22Rv1 (cell line): ENCODE results near the gene RHEBL1.

Experiments
- H3K27ac ChIP-seq: fragments of 450-650 bp; 2 replicates; pipeline ENCODE4 v1.5.1; 2017
- ZFX ChIP-seq: fragments of 450-650 bp; IDR thresholded peaks from 2 replicates; pipeline ENCODE4 v1.6.1; 2017; ENCODE audit warnings: antibody characterized with exemption, borderline replicate concordance
- TF ChIP-seq, protein P1 (sequence below): fragments of 450-650 bp; IDR thresholded peaks from 2 replicates; pipeline ENCODE4 v1.5.1; 2017; ENCODE audit warnings: mild to moderate bottlenecking

The RHEBL1 gene

GRCh38 chr12:49093792-49094159 lies 24.0 kb upstream of the RHEBL1 start:
- TF ChIP-seq, protein P1, sequence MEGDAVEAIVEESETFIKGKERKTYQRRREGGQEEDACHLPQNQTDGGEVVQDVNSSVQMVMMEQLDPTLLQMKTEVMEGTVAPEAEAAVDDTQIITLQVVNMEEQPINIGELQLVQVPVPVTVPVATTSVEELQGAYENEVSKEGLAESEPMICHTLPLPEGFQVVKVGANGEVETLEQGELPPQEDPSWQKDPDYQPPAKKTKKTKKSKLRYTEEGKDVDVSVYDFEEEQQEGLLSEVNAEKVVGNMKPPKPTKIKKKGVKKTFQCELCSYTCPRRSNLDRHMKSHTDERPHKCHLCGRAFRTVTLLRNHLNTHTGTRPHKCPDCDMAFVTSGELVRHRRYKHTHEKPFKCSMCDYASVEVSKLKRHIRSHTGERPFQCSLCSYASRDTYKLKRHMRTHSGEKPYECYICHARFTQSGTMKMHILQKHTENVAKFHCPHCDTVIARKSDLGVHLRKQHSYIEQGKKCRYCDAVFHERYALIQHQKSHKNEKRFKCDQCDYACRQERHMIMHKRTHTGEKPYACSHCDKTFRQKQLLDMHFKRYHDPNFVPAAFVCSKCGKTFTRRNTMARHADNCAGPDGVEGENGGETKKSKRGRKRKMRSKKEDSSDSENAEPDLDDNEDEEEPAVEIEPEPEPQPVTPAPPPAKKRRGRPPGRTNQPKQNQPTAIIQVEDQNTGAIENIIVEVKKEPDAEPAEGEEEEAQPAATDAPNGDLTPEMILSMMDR, result no peak
- no peak for TF ChIP-seq ZFX
- H3K27ac ChIP-seq, result no peak overlapping the region

- no peak overlapping the region for H3K27ac ChIP-seq
- TF ChIP-seq ZFX, result no peak
- TF ChIP-seq, protein P1, result no peak
Observed at GRCh38 chr12:49092816-49093406, 23.1 kb upstream of the RHEBL1 start.

DNA sequence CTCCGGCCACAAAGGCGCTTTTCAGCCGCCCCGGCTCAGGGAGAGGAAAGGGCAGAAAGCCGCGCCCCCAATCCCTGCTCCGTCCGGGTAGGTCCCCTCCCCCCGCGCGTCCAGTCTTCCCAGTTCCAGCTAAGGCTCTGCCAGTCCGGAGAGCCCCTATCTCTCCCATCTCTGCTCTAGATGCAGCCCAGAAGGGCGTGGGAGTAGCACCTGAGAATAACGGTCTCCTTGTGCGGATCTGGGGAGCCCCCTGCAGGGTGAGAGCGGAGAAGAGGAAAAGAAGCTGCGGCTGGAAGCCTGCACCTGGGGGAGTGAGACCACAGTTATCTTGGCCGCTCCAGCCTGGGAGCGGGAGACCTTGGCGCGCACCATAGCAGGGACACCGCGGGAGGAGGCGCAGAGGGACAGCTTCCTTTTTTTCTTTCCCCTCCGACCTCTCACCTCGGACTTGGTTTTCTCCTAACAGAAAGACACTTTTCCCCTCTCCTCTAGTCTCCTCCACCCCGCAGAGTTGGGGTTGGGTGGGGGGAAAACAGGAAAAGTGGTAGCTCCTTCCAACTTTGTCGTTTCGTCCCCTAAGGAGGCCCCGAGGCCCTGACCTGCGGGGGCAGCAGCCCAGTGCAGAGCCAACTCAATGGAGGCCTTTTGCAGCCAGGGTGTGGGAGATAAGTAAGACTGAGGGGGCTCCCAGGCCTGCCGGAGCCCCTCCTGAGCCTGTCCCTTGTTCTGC lies 22.5 kb upstream of the RHEBL1 start:
- TF ChIP-seq ZFX, result no peak
- TF ChIP-seq, protein P1, result peak; percentile 24
- H3K27ac ChIP-seq, result no peak overlapping the region

DNA sequence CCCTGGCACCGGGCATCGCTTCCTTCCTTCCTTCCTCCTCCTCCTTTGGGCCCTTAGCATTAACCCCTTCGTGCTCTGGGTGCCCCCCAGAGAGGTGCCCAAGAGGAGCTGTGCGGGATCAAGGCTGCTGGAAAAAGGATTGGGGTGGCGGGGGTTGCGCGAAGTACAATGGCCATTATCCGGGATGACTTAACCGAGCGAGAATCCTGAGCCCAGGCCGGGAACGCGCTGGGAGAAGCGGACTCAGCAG lies 22.0 kb upstream of the RHEBL1 start:
- TF ChIP-seq, protein P1, result no peak
- TF ChIP-seq ZFX, result no peak
- no peak overlapping the region for H3K27ac ChIP-seq

- TF ChIP-seq, protein P1, result no peak
- no peak for TF ChIP-seq ZFX
- H3K27ac ChIP-seq, result no peak overlapping the region
Observed at GRCh38 chr12:49091056-49091835, 21.5 kb upstream of the RHEBL1 start.

DNA sequence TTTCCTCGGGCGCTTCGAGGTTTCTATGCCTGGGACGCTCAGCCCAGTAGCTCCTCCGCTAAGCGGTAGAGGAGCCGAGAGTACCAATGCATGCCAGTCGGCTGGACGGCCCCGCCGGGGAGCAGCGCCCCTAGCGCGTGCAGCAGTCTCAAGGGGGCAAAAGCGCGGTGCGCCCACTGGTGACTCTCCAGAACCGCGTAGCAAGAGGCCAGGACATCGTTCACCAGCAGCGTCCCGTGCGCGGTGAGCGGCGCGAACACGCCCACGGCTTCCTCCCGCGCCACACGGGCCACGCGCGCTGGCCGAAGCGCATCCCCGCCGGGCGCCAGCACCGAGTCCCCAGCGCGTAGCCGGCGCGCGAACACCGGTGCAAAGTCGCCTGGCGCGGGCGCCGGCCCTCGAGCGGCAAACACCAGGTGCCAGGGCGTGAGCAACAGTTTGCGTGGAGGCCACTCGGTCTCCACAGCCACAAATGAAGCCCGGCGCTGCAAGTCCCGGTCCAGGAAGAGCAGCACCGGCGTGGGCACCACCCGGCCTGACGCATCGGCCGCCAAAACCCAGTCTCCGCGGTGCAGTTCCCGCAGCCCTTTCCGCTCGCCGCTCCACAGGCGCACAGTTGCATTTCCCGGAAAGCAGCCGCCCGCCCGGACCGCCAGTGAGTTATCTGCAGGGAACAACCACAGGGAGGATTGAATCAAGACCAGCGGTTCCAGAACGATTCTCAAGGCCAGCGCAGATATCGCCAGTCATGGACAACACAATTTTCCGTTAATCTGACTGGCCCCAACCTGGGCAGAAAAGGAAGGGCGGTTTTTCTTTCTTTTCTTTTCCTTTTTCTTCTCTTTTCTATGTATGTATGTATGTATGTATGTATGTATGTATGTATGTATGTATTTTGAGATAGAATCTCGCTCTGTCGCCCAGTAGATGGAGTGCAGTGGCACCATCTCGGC lies 20.3 kb upstream of the RHEBL1 start:
- H3K27ac ChIP-seq, result no peak overlapping the region
- TF ChIP-seq, protein P1, result peak; percentile 47
- TF ChIP-seq ZFX, result no peak
